ENCODE results near the gene DCTN4.
A peak's percentile ranks its signal among the peaks of the same experiment; 100 is the strongest.

The DCTN4 gene

GRCh38 chr5:150731669-150732242 lies 27.1 kb downstream of the DCTN4 start:
- DNase-seq, result no peak

GRCh38 chr5:150729859-150730258 lies 29.0 kb downstream of the DCTN4 start:
- no peak for DNase-seq

- DNase-seq, result no peak
These were observed 35.0 kb downstream of the DCTN4 start for GRCh38 chr5:150723845-150724244.

- DNase-seq, result peak; percentile 8
These were observed 48.7 kb downstream of the DCTN4 start for GRCh38 chr5:150710165-150710564.

- DNase-seq, result no peak
These were observed 51.9 kb downstream of the DCTN4 start for GRCh38 chr5:150706776-150707390.

- no peak for DNase-seq
These were observed 55.1 kb downstream of the DCTN4 start for GRCh38 chr5:150703762-150704161.

- DNase-seq, result peak; percentile 87
These were observed 58.0 kb downstream of the DCTN4 start, which contains the start of gene RBM22 for GRCh38 chr5:150700594-150701377. RBM22 (minus strand) TSS chr5:150701062; CDS start chr5:150700985, 77 bp downstream.

- DNase-seq, result peak; percentile 5
These were observed 58.6 kb downstream of the DCTN4 start for GRCh38 chr5:150700246-150700593.

- peak; percentile 56 for DNase-seq
These were observed 64.2 kb downstream of the DCTN4 start for GRCh38 chr5:150694612-150695011.

GRCh38 chr5:150692276-150692675 lies 66.5 kb downstream of the DCTN4 start:
- DNase-seq, result no peak

- no peak for DNase-seq
These were observed 68.1 kb downstream of the DCTN4 start for GRCh38 chr5:150690760-150691159.

GRCh38 chr5:150689120-150689519 lies 69.7 kb downstream of the DCTN4 start:
- no peak for DNase-seq

- DNase-seq, result no peak
These were observed 82.2 kb downstream of the DCTN4 start for GRCh38 chr5:150676578-150676977.

- DNase-seq, result no peak
These were observed 83.7 kb downstream of the DCTN4 start for GRCh38 chr5:150675069-150675468.

- DNase-seq, result no peak
These were observed 84.4 kb downstream of the DCTN4 start for GRCh38 chr5:150674341-150674821.

GRCh38 chr5:150672884-150673275 lies 85.9 kb downstream of the DCTN4 start:
- no peak for DNase-seq

- DNase-seq, result peak; percentile 35
These were observed 86.5 kb downstream of the DCTN4 start for GRCh38 chr5:150672237-150672883.

GRCh38 chr5:150671509-150672236 lies 87.1 kb downstream of the DCTN4 start:
- DNase-seq, result no peak

- no peak for DNase-seq
These were observed 87.9 kb downstream of the DCTN4 start for GRCh38 chr5:150670948-150671310.

- DNase-seq, result no peak
These were observed 88.4 kb downstream of the DCTN4 start for GRCh38 chr5:150670275-150670947.

GRCh38 chr5:150665044-150665443 lies 93.8 kb downstream of the DCTN4 start:
- peak; percentile 65 for DNase-seq

- no peak for DNase-seq
These were observed 94.9 kb downstream of the DCTN4 start for GRCh38 chr5:150663936-150664335.

Measured in fibroblast of skin of right quadriceps (primary cell).